ENCODE results near the gene TCP11L2.

The TCP11L2 gene

GRCh38 chr12:106327309-106327869 is 24.9 kb downstream of the TCP11L2 start:
- CTCF ChIA-PET: no interaction called here
- Mint-ChIP-seq H3K36me3 (peaks cover 24% of the 10 kb centered on the region), H3K4me1 (no peaks in the 10 kb centered on the region), H3K27ac (no peak overlapping the region), H3K27me3 (no peaks in the 10 kb centered on the region), H3K9me3 (no peaks in the 10 kb centered on the region), H3K4me3 (no peak overlapping the region)
- no peak for DNase-seq

- H3K27ac Mint-ChIP-seq: no peak overlapping the region
- no peaks in the 10 kb centered on the region for H3K4me1 Mint-ChIP-seq
- H3K36me3 Mint-ChIP-seq: peaks cover 21% of the 10 kb centered on the region
- no peaks in the 10 kb centered on the region for H3K9me3 Mint-ChIP-seq
- H3K27me3 Mint-ChIP-seq: no peaks in the 10 kb centered on the region
- H3K4me3 Mint-ChIP-seq: no peak overlapping the region
- no peak for DNase-seq
- CTCF ChIA-PET: no interaction called here
Measured at GRCh38 chr12:106328735-106329134, 26.2 kb downstream of the TCP11L2 start.

GRCh38 chr12:106329231-106329982 is 26.9 kb downstream of the TCP11L2 start:
- H3K4me3 Mint-ChIP-seq: no peak overlapping the region
- DNase-seq: no peak
- peaks cover 14% of the 10 kb centered on the region for H3K36me3 Mint-ChIP-seq
- H3K27ac Mint-ChIP-seq: no peak overlapping the region
- CTCF ChIA-PET: no interaction called here
- no peaks in the 10 kb centered on the region for H3K27me3 Mint-ChIP-seq
- H3K9me3 Mint-ChIP-seq: no peaks in the 10 kb centered on the region
- no peaks in the 10 kb centered on the region for H3K4me1 Mint-ChIP-seq

GRCh38 chr12:106331599-106331998 is 29.1 kb downstream of the TCP11L2 start:
- CTCF ChIA-PET: no interaction called here
- no peaks in the 10 kb centered on the region for H3K9me3 Mint-ChIP-seq
- H3K4me3 Mint-ChIP-seq: no peak overlapping the region
- no peak for DNase-seq
- no peaks in the 10 kb centered on the region for H3K4me1 Mint-ChIP-seq
- peaks cover 5% of the 10 kb centered on the region for H3K36me3 Mint-ChIP-seq
- H3K27ac Mint-ChIP-seq: no peak overlapping the region
- H3K27me3 Mint-ChIP-seq: no peaks in the 10 kb centered on the region

- no peak for DNase-seq
- CTCF ChIA-PET: interaction anchor here (1.0 kb wide), 1 partner anchor 13 kb away, joined by 3 read pairs; no protein-coding TSS in a partner anchor
- Mint-ChIP-seq H3K9me3 (no peaks in the 10 kb centered on the region), H3K4me3 (no peak overlapping the region), H3K27me3 (no peaks in the 10 kb centered on the region), H3K4me1 (no peaks in the 10 kb centered on the region), H3K36me3 (peaks cover 10% of the 10 kb centered on the region), H3K27ac (no peak overlapping the region)
Measured at GRCh38 chr12:106332536-106332935, 30.0 kb downstream of the TCP11L2 start.

- Mint-ChIP-seq H3K4me3 (no peak overlapping the region), H3K36me3 (peaks cover 10% of the 10 kb centered on the region), H3K27me3 (no peaks in the 10 kb centered on the region), H3K4me1 (no peaks in the 10 kb centered on the region), H3K27ac (no peak overlapping the region), H3K9me3 (no peaks in the 10 kb centered on the region)
- no peak for DNase-seq
- CTCF ChIA-PET: interaction anchor here (1.0 kb wide), 1 partner anchor 13 kb away, joined by 3 read pairs; no protein-coding TSS in a partner anchor
Measured at GRCh38 chr12:106333010-106333409, 30.5 kb downstream of the TCP11L2 start.

- Mint-ChIP-seq H3K9me3 (no peaks in the 10 kb centered on the region), H3K4me3 (no peak overlapping the region), H3K36me3 (peaks cover 8% of the 10 kb centered on the region), H3K27ac (no peak overlapping the region), H3K4me1 (no peaks in the 10 kb centered on the region), H3K27me3 (no peaks in the 10 kb centered on the region)
- CTCF ChIA-PET: no interaction called here
- no peak for DNase-seq
Measured at GRCh38 chr12:106333756-106334155, 31.2 kb downstream of the TCP11L2 start.

- Mint-ChIP-seq H3K4me1 (no peaks in the 10 kb centered on the region), H3K4me3 (no peak overlapping the region), H3K27ac (no peak overlapping the region), H3K27me3 (no peaks in the 10 kb centered on the region), H3K9me3 (no peaks in the 10 kb centered on the region), H3K36me3 (peaks cover 10% of the 10 kb centered on the region)
- CTCF ChIA-PET: interaction anchor here (1.5 kb wide), 1 partner anchor 114 kb away, joined by 4 read pairs; no protein-coding TSS in a partner anchor
- DNase-seq: no peak
Measured at GRCh38 chr12:106341086-106341877, 38.7 kb downstream of the TCP11L2 start.

GRCh38 chr12:106342397-106343213 is 40.1 kb downstream of the TCP11L2 start:
- Mint-ChIP-seq H3K27me3 (no peaks in the 10 kb centered on the region), H3K27ac (no peak overlapping the region), H3K36me3 (peaks cover 5% of the 10 kb centered on the region), H3K4me3 (no peak overlapping the region), H3K9me3 (no peaks in the 10 kb centered on the region), H3K4me1 (no peaks in the 10 kb centered on the region)
- CTCF ChIA-PET: interaction anchor here (1.5 kb wide), 1 partner anchor 116 kb away, joined by 4 read pairs; no protein-coding TSS in a partner anchor
- DNase-seq: no peak

- no peak for DNase-seq
- peaks cover 5% of the 10 kb centered on the region for H3K36me3 Mint-ChIP-seq
- CTCF ChIA-PET: no interaction called here
- no peaks in the 10 kb centered on the region for H3K27me3 Mint-ChIP-seq
- no peak overlapping the region for H3K27ac Mint-ChIP-seq
- no peaks in the 10 kb centered on the region for H3K9me3 Mint-ChIP-seq
- H3K4me3 Mint-ChIP-seq: no peak overlapping the region
- no peaks in the 10 kb centered on the region for H3K4me1 Mint-ChIP-seq
Measured at GRCh38 chr12:106343214-106343528, 40.6 kb downstream of the TCP11L2 start.

- DNase-seq: no peak
- no peaks in the 10 kb centered on the region for H3K9me3 Mint-ChIP-seq
- H3K36me3 Mint-ChIP-seq: peaks cover 4% of the 10 kb centered on the region
- no peak overlapping the region for H3K4me3 Mint-ChIP-seq
- no peaks in the 10 kb centered on the region for H3K27me3 Mint-ChIP-seq
- no peaks in the 10 kb centered on the region for H3K4me1 Mint-ChIP-seq
- H3K27ac Mint-ChIP-seq: no peak overlapping the region
- CTCF ChIA-PET: interaction anchor here (1.6 to 2.1 kb wide), 2 partner anchors 14 to 117 kb away, joined by 4 to 10 read pairs; partner anchors contain the start of gene POLR3B
Measured at GRCh38 chr12:106344131-106344530, 41.6 kb downstream of the TCP11L2 start.

- CTCF ChIA-PET: interaction anchor here (0.7 to 2.1 kb wide), 5 partner anchors 12 to 123 kb away, joined by 3 to 10 read pairs (median 3); partner anchors contain the start of gene POLR3B
- Mint-ChIP-seq H3K27me3 (no peaks in the 10 kb centered on the region), H3K27ac (no peak overlapping the region), H3K36me3 (no peaks in the 10 kb centered on the region), H3K9me3 (no peaks in the 10 kb centered on the region), H3K4me3 (no peak overlapping the region), H3K4me1 (no peaks in the 10 kb centered on the region)
- no peak for DNase-seq
Measured at GRCh38 chr12:106345746-106346145, 43.2 kb downstream of the TCP11L2 start.

- H3K27me3 Mint-ChIP-seq: no peaks in the 10 kb centered on the region
- CTCF ChIA-PET: interaction anchor here (0.6 to 0.7 kb wide), 2 partner anchors 84 to 836 kb away, joined by 3 to 4 read pairs; no protein-coding TSS in a partner anchor
- no peak overlapping the region for H3K27ac Mint-ChIP-seq
- no peak for DNase-seq
- H3K36me3 Mint-ChIP-seq: no peaks in the 10 kb centered on the region
- H3K9me3 Mint-ChIP-seq: no peaks in the 10 kb centered on the region
- no peak overlapping the region for H3K4me3 Mint-ChIP-seq
- no peaks in the 10 kb centered on the region for H3K4me1 Mint-ChIP-seq
Measured at GRCh38 chr12:106348411-106348810, 45.9 kb downstream of the TCP11L2 start.

- CTCF ChIA-PET: no interaction called here
- no peak for DNase-seq
- no peaks in the 10 kb centered on the region for H3K9me3 Mint-ChIP-seq
- no peak overlapping the region for H3K27ac Mint-ChIP-seq
- H3K27me3 Mint-ChIP-seq: peaks cover 7% of the 10 kb centered on the region
- peaks cover 9% of the 10 kb centered on the region for H3K4me1 Mint-ChIP-seq
- no peak overlapping the region for H3K4me3 Mint-ChIP-seq
- H3K36me3 Mint-ChIP-seq: no peaks in the 10 kb centered on the region
Measured at GRCh38 chr12:106353175-106353574, 50.6 kb downstream of the TCP11L2 start.

All from activated naive CD4-positive, alpha-beta T cell treated with anti-CD3 and anti-CD28 coated beads, Interleukin-2, amount 10 ng/mL, durations not matched to agents 7 days and 5 days (primary cell).